Middle frontal gyrus (tissue), 1 donor: ENCODE measurements around the gene NAV2.

ENCODE experiments used
- DNase-seq: peaks from one replicate; pipeline ENCODE4 v3.0.0-alpha.2; 2015; ENCODE audit warnings: low spot score; ENCODE audit errors: extremely low spot score

The NAV2 gene

DNA sequence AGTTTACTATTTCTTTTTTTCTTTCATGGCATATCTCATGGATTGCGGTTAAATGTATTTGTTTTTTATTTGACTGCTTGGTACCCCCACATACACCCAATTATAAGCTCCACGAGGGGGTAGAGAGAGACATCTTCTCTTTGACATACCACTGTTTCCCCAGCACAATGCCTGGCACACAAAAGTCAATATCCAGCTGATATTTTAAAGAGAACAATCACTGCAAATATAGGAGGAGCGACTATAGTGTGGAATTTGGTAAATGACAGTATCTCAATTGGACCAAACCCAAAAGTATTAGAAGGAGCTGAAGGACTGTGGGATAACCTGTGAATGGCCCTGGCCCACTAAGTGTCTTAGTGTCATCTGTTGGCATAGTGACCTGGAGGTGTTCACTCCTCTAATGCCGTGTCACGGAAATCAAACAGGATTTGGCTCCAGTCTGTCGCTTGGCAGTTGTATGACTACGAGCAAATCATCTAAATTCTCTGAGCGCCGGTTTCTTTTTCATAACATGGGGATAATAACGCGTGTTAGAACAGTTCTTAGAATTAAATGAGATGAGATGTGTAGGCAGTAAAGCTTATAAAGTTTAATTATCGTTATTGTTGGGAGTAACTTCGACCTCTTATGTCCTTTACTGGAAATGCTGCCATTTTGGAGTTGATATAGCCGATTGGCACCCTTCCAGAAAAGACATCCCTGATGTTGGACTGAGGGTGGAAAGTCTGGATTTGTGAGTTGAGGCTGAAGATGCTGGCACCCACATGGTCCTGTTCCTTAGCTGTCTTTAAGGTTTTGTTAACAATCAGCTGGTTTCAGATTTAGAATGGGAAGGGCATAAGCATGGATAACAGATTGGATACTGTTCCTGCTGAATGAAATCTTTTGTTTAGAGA lies 303.1 kb downstream of the NAV2 start:
- DNase-seq = no peak

DNA sequence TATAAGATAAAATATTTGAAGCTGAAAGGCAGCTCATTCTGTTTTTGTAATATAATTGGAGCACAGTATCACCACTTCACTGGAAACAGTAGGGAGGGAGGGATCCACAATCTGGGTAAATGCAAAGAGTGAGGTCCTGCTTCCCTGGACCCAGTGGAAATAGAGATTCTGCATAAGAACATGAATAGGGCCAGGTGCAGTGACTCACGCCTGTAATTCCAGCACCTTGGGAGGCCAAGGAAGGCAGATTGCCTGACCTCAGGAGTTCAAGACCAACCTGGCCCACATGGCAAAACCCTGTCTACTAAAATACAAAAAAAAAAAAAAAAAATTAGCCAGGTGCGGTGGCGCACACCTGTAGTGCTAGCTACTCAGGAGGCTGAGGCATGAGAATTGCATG lies 303.9 kb downstream of the NAV2 start:
- DNase-seq = no peak

DNA sequence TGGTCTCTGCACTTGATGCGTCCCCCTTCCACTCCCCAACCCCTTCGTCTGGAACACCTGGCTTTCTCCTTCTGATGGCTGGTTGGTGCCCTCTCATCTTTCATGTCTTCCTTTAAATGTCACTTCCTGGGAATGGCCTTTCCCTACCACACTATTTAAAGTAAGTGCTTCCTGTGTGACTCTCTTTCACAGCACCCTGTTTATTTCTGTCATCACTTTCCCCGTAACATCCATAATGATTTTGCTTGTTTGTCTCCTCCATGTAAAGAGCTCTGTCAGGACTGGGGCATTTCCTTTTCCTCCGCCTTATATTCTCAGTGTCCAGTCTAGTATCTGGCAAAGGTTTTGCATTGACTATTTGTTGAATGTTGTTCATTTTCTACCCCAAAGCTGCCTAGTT lies 304.7 kb downstream of the NAV2 start:
- DNase-seq = no peak

DNA sequence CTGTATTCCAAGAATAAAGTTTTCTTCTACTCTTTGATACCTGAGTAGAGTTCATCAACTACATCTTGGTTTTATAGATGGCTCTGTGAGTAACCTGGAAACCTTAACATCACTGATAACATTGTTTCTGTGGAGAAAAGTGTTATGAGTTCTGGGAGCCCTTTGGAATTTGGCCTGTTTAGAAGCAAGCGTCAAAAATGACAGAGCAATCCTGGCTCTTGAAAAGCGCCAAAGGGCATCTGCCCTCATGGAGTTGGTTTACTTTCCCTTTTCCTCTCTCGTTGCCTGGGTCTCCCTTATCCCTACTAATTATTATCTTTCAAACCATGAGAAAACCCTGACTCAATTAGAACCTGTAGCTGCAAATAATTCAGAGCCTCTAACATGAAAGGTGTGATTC lies 307.6 kb downstream of the NAV2 start:
- no peak for DNase-seq

GRCh38 chr11:20020716-20021115 lies 308.1 kb downstream of the NAV2 start:
- no peak for DNase-seq

- DNase-seq = no peak
These were observed 308.6 kb downstream of the NAV2 start for GRCh38 chr11:20021212-20021611.

DNA sequence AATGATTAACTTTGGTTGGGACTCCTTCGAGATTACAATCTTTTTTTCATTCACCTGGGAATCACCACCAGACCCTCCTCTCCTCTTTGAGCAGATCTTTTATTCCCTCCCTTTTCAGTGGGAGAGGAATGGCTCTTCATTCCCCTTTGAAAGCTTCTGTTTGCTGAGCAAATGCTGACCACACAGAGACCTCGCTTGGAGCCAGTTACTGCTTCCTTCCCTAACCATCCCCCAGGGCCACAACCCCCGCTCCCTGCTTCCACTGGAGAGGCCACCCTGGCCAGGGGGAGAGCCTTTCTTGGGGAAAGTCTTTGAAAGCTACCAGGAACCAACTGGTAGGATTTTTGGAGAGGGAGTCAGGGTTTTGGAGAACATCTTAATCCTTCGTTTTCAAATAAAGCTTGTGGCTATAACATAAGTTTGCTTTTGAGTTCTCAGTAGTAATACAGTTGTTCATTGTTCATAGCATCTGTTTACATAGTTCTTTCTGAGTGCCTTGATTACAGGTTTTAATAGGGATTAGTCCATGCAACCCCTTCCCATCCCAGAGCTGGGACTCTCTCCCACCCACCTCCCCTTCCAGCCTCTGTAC lies 309.2 kb downstream of the NAV2 start:
- no peak for DNase-seq

GRCh38 chr11:20022363-20023081 lies 309.9 kb downstream of the NAV2 start:
- no peak for DNase-seq

- DNase-seq = no peak
These were observed 310.4 kb downstream of the NAV2 start for GRCh38 chr11:20023082-20023426.

DNA sequence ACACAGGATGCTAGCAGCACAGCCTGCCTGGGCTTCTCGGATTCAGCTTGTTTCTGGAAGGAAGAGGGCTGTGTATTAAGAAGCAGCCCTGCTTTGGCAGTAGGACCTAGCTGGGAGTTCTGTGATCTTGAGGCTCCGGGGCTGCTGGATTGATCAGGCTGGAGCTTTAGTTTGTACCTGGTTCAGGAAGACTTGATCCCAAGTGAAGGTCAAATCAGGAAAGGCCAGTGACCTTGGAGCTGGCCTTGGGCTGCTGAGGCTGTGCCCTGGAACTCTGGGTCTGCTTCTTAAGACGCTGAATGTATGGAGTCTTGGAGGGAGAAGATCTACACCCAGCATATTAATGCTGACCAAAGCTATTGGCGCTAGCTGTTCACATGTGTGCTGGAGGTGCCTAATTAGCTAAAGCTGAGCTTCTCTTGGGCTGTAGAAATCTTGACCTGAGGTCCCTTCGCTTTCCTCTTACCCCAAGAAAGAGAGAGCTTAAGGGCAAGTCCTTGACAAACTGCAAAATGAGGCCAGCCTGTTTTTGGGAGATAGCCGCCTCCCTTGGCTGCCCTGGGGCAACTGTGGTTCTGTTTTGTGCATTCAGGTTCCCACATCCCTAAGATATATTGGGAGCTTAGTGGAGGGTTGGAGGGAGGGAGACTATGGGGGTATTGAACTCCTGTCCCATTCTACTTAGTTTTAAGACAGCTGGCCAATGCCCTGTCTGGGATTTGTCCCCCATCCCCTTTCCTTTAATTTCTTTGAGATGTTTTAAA lies 311.7 kb downstream of the NAV2 start:
- DNase-seq = no peak

GRCh38 chr11:20025332-20025840 lies 312.7 kb downstream of the NAV2 start:
- no peak for DNase-seq

DNA sequence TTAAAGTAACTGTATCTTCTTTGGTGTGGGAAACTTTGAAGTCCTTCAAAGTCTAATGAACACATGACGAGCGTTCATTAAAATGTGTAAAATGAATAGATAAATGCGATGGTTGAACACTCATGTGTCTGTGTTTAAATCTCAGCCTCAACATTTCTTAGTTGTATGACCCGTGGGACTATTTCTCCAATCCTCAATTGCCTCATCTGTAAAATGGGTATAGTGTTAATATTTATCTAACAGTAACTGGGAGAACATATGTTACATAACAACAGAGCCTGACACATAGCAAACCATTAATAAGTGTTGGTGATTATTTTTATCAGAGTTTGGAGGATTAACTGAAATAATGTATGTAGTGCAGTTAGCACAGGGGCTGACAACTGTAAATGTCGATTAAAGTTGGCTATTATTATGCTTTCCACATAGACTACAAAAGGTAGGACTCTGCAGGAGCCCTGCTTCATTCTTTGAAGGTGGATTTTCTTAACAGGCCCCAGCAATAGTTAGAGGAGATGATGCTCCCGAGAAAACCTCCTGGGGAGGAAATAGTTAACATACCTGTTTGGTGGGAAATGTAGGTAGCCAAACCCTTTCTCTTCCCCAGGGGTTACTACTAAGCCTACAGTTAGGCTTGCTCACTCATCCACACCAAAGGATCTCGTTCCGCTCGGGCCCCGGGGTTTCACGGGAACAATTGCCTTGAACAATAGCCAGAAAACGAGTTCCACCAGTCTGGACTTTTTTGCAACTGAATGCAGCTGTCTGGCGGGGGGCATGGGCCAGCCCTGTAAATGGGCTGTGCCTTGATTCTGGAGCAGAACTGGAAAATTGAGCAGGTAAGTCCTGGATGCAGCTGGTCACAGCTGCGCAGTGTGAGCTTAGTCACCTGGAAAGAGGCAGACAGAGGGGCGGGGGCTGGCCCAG lies 314.3 kb downstream of the NAV2 start:
- no peak for DNase-seq

- DNase-seq = no peak
These were observed 314.9 kb downstream of the NAV2 start for GRCh38 chr11:20027556-20028013.

- DNase-seq = no peak
These were observed 316.6 kb downstream of the NAV2 start for GRCh38 chr11:20029193-20029592.

DNA sequence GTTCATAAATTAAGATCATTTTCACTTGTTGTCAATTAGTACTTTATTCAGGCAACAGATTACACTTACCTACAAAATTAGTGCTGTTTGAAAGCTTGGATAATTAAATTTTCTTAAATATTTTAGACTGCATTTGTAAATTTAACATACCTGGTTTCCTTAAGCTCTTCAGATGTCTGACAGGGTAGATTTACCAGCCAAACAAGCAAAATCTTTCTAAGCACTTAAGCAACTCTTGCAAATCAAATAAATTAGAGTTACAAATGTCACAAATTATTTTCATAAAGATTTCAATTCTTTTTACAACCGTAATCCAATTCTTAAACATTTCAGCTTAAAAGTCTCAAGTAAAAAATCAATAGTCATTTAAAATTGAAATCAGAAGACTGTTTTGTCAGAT lies 317.8 kb downstream of the NAV2 start:
- DNase-seq = no peak

- DNase-seq = no peak
These were observed 318.7 kb downstream of the NAV2 start for GRCh38 chr11:20031155-20032001.

- no peak for DNase-seq
These were observed 319.5 kb downstream of the NAV2 start for GRCh38 chr11:20032127-20032526.

- no peak for DNase-seq
These were observed 320.1 kb downstream of the NAV2 start for GRCh38 chr11:20032577-20033260.

DNA sequence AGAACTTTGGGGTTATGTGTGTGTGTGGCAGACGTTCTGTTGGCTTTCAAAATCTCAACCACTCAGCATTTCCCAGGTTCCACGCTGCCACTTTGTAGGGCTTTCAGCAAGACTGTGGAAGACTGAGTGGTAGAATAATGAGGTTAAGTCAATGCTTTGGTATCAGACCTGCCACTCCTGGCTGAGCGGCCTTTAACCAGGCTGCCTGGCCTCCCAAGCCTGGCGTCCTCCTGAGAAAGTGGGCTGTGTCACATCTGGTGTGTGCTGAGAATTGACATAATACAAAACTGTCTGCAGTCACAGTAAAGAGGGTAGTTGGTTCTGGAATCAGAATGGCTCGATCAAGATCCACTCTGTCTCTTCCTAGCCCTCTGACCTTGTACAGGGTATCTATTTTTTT lies 321.2 kb downstream of the NAV2 start:
- DNase-seq = no peak
